Kidney (tissue), 14 donors: Measurements from ENCODE around the gene FAM3C. TPM values are rescaled to one million over a fixed set of nuclear protein-coding genes. Genes with fewer than 3 reads are reported as not detected.

Experiments
- DNase-seq, 5 donors: peaks; one replicate each; pipeline ENCODE4 v3.0.0-alpha.2; 2013 to 2020
- FAIRE-seq: peaks from 2 replicates; lab custom pipeline; 2012; peaks lifted over from hg19 to GRCh38; lab: Jason Lieb, UNC
- H3K27ac ChIP-seq, 2 donors: one replicate each; pipeline ENCODE4 v1.7.0; 2013; ENCODE audit warnings: low read depth in 2 of 2, low read length in 2 of 2, inconsistent platforms in 1 of 2
- H3K27me3 ChIP-seq: one replicate; pipeline ENCODE4 v1.7.1; 2013; ENCODE audit warnings: low read length, inconsistent platforms; ENCODE audit not compliant: control insufficient read depth, insufficient read depth
- H3K36me3 ChIP-seq, 3 donors: one replicate each; pipeline versions ENCODE4 v1.7.0 to v1.7.1; 2013; ENCODE audit warnings: low read length in 3 of 3, control low read depth in 1 of 3, inconsistent platforms in 1 of 3; ENCODE audit not compliant: insufficient read depth in 3 of 3, control insufficient read depth in 2 of 3
- H3K4me1 ChIP-seq, 3 donors: one replicate each; pipeline versions ENCODE4 v1.7.0 to v1.7.1; 2013; ENCODE audit warnings: low read length in 3 of 3, inconsistent platforms in 1 of 3, low read depth in 1 of 3; ENCODE audit not compliant: control insufficient read depth in 2 of 3, insufficient read depth in 2 of 3
- H3K4me3 ChIP-seq, 3 donors: one replicate each; pipeline versions ENCODE4 v1.7.0 to v1.8.1; 2013; ENCODE audit warnings: low read length in 3 of 3, control low read depth in 1 of 3, inconsistent platforms in 1 of 3
- H3K9ac ChIP-seq, 3 donors: one replicate each; pipeline versions ENCODE4 v1.7.0 to v1.7.1; 2013; ENCODE audit warnings: low read length in 3 of 3, control low read depth in 1 of 3, inconsistent platforms in 1 of 3
- H3K9me3 ChIP-seq, 3 donors: one replicate each; pipeline versions ENCODE4 v1.7.0 to v1.7.1; 2013; ENCODE audit warnings: low read length in 3 of 3, control low read depth in 1 of 3, inconsistent platforms in 1 of 3; ENCODE audit not compliant: control insufficient read depth in 2 of 3, insufficient read depth in 1 of 3
- CTCF ChIP-seq: IDR thresholded peaks from 3 replicates; pipeline ENCODE4 v1.5.1; 2012; ENCODE audit warnings: mild to moderate bottlenecking, moderate library complexity, borderline replicate concordance; ENCODE audit not compliant: insufficient read depth; ENCODE audit errors: extremely low read depth
- intact Hi-C: fragments of 100-400 bp; cut with DNase I; formaldehyde crosslinking; loops from one replicate; pipeline ENCODE4 v1.11.1; 2022
- polyA plus RNA-seq: library from polyadenylated mRNA; stranded (reverse); fragments of 350-450 nt; fragmentation: Illumina TruSeq; extraction: RNeasy Lipid Tissue Mini Kit (QIAGEN cat#74804); gene quantifications from one replicate; pipeline ENCODE4 v1.2.3, GENCODE V29; 2014; ENCODE audit warnings: low read depth, low replicate concordance; ENCODE audit not compliant: insufficient read depth
- total RNA-seq: library from RNA; stranded (reverse); fragmentation: NEBNext Ultra II Directional; extraction: Animal tissue kit (Norgen Biotek cat#: 25700); gene quantifications from one replicate; pipeline ENCODE4 v1.2.1, GENCODE V29; 2021
- donor health status: control.
- donor health status: control.
- donor health status: control.
- donor health status: control.
- donor health status: control.
- donor health status: DM: yes; HTN: yes; CAD: no.
- donor health status: Normal renal cell carcinoma (clear cell type).

FAM3C gene
- total and polyA plus RNA-seq, 2 donors from 2014 or later, result 49.5 to 82.6 TPM

- TF ChIP-seq CTCF, result no peak
- H3K36me3 ChIP-seq, result peaks cover 2 to 7% (median 4%) of the 10 kb centered on the region in 3 donors
- H3K27me3 ChIP-seq, result no peaks in the 10 kb centered on the region
- H3K9me3 ChIP-seq, result no peaks in the 10 kb centered on the region
- no peak overlapping the region for H3K27ac ChIP-seq
- no peak for DNase-seq
- H3K9ac ChIP-seq, result no peak overlapping the region
- H3K4me1 ChIP-seq, result no peaks in the 10 kb centered on the region
- H3K4me3 ChIP-seq, result no peak overlapping the region
- no peak for FAIRE-seq
- intact Hi-C loops, result no loop called here
Observed at GRCh38 chr7:121379930-121380329, 16.2 kb downstream of the FAM3C start.

- H3K9ac ChIP-seq, result no peak overlapping the region
- no peak for DNase-seq
- TF ChIP-seq CTCF, result no peak
- no peak overlapping the region for H3K27ac ChIP-seq
- no peak overlapping the region for H3K4me3 ChIP-seq
- peaks cover 2 to 7% (median 4%) of the 10 kb centered on the region in 3 donors for H3K36me3 ChIP-seq
- intact Hi-C loops, result no loop called here
- H3K9me3 ChIP-seq, result no peaks in the 10 kb centered on the region
- H3K4me1 ChIP-seq, result no peaks in the 10 kb centered on the region
- no peaks in the 10 kb centered on the region for H3K27me3 ChIP-seq
- no peak for FAIRE-seq
Observed at GRCh38 chr7:121376979-121377378, 19.1 kb downstream of the FAM3C start.

- Histone ChIP-seq H3K9me3 (no peaks in the 10 kb centered on the region), H3K27ac (no peak overlapping the region), H3K4me1 (peaks cover 0 to 4% (median 0%) of the 10 kb centered on the region in 3 donors), H3K4me3 (no peak overlapping the region), H3K27me3 (no peaks in the 10 kb centered on the region), H3K36me3 (peaks cover 2 to 6% (median 4%) of the 10 kb centered on the region in 3 donors), H3K9ac (no peak overlapping the region)
- FAIRE-seq (no peak), DNase-seq (no peak)
- TF ChIP-seq CTCF, result no peak
- intact Hi-C loops, result no loop called here
Observed at GRCh38 chr7:121373177-121373576, 22.9 kb downstream of the FAM3C start.
